22Rv1 (cell line): ENCODE results near the gene PTDSS2.
"Not testable (repeated sequence)": the region's sequence is repeated elsewhere in the genome, so short reads cannot be mapped to it uniquely, and the experiment has no call there.

Source experiments
- H3K27ac ChIP-seq: fragments of 450-650 bp; 2 replicates; pipeline ENCODE4 v1.5.1; 2017
- CTCF ChIP-seq: fragments of 450-650 bp; IDR thresholded peaks from 2 replicates; pipeline ENCODE4 v1.5.1; 2017; ENCODE audit warnings: mild to moderate bottlenecking
- ZFX ChIP-seq: fragments of 450-650 bp; IDR thresholded peaks from 2 replicates; pipeline ENCODE4 v1.6.1; 2017; ENCODE audit warnings: antibody characterized with exemption, borderline replicate concordance

PTDSS2 gene

GRCh38 chr11:424232-424631 lies 25.8 kb upstream of the PTDSS2 start:
- no peak for TF ChIP-seq ZFX
- no peak for TF ChIP-seq CTCF
- H3K27ac ChIP-seq = no peak overlapping the region

GRCh38 chr11:424766-425165 lies 25.3 kb upstream of the PTDSS2 start:
- H3K27ac ChIP-seq = not testable (repeated sequence)

GRCh38 chr11:425301-425700 lies 24.8 kb upstream of the PTDSS2 start:
- no peak for TF ChIP-seq CTCF
- no peak for TF ChIP-seq ZFX
- H3K27ac ChIP-seq = no peak overlapping the region

GRCh38 chr11:426851-427250 lies 23.2 kb upstream of the PTDSS2 start:
- TF ChIP-seq CTCF (no peak), ZFX (no peak)
- no peak overlapping the region for H3K27ac ChIP-seq

- no peak overlapping the region for H3K27ac ChIP-seq
- no peak for TF ChIP-seq ZFX
- no peak for TF ChIP-seq CTCF
Measured at GRCh38 chr11:428295-428694, 21.8 kb upstream of the PTDSS2 start.

GRCh38 chr11:429391-429790 lies 20.7 kb upstream of the PTDSS2 start:
- H3K27ac ChIP-seq = no peak overlapping the region
- TF ChIP-seq CTCF (no peak), ZFX (no peak)

- TF ChIP-seq ZFX (no peak), CTCF (no peak)
- no peak overlapping the region for H3K27ac ChIP-seq
Measured at GRCh38 chr11:429931-430456, 20.1 kb upstream of the PTDSS2 start.

GRCh38 chr11:431921-432320 lies 18.2 kb upstream of the PTDSS2 start:
- no peak overlapping the region for H3K27ac ChIP-seq
- TF ChIP-seq CTCF = no peak
